ENCODE measurements around the gene ATP6AP1.

ATP6AP1 gene

DNA sequence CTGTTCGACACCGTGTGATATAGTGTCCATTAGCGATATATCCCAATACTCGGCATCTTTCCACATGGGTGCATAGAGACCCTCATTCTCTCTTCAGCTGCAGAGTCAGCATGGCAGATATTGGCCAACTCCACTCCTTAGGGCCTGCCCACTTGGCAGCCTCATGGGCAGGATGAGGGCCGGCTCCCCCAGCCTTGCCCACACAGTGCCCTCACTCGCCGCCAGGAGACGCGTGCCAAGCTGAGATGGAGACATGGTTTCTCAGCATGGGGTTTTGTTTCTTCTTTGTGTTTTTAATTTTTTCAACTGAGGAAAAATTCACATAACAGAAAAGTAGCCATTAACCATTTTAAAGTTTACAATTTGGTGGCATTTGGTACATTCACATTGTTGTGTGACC, 24.3 kb downstream of the ATP6AP1 start:
- DNase-seq, result no peak

DNA sequence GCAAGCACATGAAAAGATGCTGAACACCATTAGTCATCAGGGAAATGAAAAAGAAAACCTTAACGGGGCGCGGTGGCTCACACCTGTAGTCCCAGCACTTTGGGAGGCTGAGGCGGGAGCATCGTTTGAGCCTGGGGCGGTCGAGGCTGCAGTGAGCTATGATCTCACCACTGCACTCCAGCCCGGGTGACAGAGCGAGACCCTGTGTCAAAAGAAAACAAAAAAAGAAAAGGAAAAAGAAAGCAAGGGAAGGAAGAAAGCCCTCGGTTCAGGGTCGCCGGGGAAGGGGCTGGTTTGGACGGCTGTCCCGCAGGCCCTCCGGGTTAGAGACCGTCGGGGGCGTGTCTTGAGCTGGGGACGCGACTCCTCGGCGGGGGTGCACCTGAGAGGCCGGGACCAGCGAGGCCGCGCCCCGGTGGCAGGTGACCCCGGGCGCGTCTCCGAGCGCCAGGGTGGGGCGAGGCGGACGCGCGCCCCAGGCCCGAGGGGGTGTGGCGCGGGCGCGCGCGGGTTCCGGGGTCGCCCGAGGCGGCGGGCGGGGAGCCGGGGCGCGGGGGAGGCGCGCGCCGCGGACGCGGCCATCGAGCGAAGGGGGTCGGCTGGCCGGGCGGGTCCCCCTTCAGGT, 29.1 kb downstream of the ATP6AP1 start:
- no peak for DNase-seq

GRCh38 chrX:154458116-154458953, 29.9 kb downstream of the ATP6AP1 start, which contains the start of gene PLXNA3:
Gene PLXNA3, plus strand, starts transcription at chrX:154458281. Its CDS starts 1,903 bp downstream, at chrX:154460184.
- DNase-seq, result no peak

- DNase-seq, result no peak
Measured at GRCh38 chrX:154458954-154459778, 30.7 kb downstream of the ATP6AP1 start.

- DNase-seq, result no peak
Measured at GRCh38 chrX:154459832-154460231, 31.4 kb downstream of the ATP6AP1 start.

GRCh38 chrX:154460326-154460725, 31.8 kb downstream of the ATP6AP1 start:
- no peak for DNase-seq

DNA sequence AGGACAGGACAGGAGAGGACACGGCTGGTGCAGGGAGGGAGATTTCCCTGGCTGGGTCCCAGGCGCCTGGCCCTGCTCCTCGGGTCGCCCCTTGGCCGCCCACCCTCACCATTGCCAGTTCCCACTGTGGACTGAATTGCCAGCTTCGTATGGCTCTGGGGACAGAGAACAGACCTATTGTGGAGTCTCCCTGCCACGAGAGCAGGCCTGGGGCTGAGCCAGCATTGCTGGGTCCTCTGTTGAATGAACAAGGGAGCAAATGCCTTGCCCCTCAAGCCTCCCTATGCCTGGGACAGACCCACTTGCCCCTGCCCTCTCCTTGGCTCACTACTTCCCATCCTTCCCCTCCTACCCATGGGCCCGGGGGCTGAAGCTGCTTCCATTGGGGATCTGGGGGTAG, 33.9 kb downstream of the ATP6AP1 start:
- no peak for DNase-seq

- DNase-seq, result no peak
Measured at GRCh38 chrX:154463611-154464220, 35.2 kb downstream of the ATP6AP1 start.

DNA sequence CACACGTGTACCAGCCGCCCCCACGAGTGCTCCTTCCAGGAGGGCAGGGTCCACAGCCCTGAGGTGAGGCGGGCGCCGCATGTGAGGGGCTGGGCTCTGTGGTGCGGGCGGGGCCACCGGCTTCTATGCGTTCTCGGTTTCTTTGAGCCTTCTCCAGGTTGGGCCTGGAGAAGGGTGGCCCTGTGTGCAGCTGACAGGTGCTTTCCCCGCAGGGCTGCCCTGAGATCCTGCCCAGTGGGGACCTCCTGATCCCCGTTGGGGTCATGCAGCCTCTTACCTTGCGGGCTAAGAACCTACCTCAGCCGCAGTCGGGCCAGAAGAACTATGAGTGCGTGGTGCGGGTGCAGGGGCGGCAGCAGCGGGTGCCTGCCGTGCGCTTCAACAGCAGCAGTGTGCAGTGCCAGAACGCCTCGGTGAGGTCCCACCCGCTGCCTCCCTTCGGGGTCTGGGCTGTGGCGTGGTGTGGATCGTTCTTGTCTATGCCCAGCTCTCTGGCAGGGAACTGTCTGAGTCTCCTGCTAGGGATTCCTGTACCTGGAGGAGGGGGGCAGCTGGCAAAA, 36.4 kb downstream of the ATP6AP1 start:
- DNase-seq, result no peak

- no peak for DNase-seq
Measured at GRCh38 chrX:154465601-154466000, 37.1 kb downstream of the ATP6AP1 start.

- DNase-seq, result no peak
Measured at GRCh38 chrX:154466036-154466435, 37.6 kb downstream of the ATP6AP1 start.

DNA sequence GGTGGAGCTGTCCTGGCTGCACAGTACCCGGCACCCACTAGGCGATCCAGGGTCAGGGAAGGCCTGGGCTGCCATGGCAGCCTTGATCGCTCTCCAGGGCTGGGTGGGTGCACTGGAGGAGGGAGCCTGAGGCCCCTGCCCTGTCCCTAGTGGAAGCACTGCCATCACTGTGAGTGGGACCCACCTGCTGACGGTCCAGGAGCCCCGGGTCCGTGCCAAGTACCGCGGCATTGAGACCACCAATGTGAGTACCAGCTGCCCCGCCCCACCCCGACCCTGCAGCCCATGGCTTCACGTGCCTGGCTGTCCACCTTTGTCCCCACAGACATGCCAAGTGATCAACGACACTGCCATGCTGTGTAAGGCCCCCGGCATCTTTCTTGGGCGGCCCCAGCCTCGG, 38.4 kb downstream of the ATP6AP1 start:
- no peak for DNase-seq

GRCh38 chrX:154467556-154467955, 39.1 kb downstream of the ATP6AP1 start:
- DNase-seq, result no peak

DNA sequence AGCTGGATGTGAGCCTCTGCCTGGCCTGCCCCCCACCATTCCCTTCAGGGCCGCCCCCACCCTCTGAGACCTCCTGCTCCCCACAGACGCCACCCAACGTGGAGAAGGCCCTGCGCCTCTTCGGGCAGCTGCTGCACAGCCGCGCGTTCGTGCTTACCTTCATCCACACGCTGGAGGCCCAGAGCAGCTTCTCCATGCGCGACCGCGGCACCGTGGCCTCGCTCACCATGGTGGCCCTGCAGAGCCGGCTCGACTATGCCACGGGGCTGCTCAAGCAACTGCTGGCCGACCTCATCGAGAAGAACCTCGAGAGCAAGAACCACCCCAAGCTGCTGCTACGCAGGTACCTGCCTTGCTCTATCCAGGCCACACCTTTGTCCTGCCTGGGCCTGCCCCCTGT, 39.7 kb downstream of the ATP6AP1 start:
- DNase-seq, result no peak

- no peak for DNase-seq
Measured at GRCh38 chrX:154469114-154469513, 40.6 kb downstream of the ATP6AP1 start.

- no peak for DNase-seq
Measured at GRCh38 chrX:154469880-154470279, 41.4 kb downstream of the ATP6AP1 start.

GRCh38 chrX:154470434-154470833, 42.0 kb downstream of the ATP6AP1 start:
- no peak for DNase-seq

- no peak for DNase-seq
Measured at GRCh38 chrX:154470914-154471568, 42.6 kb downstream of the ATP6AP1 start.

DNA sequence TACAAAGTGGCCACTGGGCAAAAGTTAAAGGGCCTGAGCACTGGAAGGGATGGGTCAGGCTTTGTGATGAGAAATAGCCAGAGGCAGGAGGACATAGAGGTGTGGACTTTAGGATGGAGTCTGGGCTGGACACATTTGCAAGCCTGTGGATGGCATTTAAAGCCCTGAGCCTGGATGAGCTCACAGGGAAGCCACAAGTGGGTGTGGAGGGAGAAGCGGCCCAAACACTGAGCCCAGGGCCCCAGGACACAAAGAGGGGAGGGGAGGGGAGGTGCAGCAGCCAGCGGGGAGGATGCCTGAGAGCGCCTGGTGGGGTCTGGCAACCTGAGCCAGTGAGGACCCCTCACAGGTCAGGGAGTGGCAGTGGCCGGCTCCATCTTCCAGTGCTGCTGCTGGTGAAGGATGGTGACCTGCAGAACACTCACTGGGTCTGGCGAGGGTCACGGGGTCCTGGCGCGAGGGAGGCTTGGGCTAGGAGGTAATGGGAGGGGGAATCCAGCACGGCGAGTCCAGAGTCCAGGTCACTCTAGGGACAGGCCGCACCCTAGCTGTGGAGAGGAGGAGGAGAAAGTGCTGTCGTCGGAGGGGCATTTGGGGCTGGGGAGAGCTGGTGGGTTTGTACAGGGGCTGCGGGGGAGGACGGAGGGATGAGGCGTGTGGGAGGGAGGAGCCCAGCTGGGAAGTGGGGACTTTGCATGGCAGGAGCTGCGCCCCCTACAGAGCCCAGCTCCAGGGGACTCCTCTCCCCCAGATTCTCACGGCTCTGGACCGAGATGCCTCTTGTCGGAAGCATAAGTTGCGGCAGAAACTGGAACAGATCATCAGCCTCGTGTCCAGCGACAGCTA, 43.6 kb downstream of the ATP6AP1 start:
- DNase-seq, result no peak

- no peak for DNase-seq
Measured at GRCh38 chrX:154472685-154473632, 44.5 kb downstream of the ATP6AP1 start.
